ENCODE measurements around the gene ECM2.

ECM2 gene

DNA sequence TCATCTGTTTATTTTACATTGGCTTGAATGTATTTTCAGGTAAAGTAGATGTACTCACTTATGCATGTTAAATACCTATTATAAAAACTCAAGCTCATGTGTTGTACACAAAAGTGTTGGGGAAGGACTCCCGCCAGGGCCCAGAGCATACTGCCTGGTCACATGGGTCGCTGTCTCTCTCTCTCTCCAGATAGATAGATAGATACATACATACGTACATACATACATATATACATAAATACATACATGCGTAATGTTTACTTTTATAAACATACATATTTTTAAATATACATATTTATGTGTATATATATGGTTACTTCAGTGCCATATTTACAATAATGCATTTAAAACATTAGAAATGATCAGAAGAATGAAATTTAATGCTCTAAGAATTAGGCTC lies 78.2 kb downstream of the ECM2 start:
- no peak for DNase-seq

GRCh38 chr9:92455217-92455616 lies 80.6 kb downstream of the ECM2 start:
- DNase-seq: no peak

- DNase-seq: no peak
Measured at GRCh38 chr9:92446536-92446935, 89.3 kb downstream of the ECM2 start.
